Nephron progenitor cell (in vitro differentiated cells): ENCODE results near the gene MALL.
"Not testable (repeated sequence)": the region's sequence is repeated elsewhere in the genome, so short reads cannot be mapped to it uniquely, and the experiment has no call there.

Source experiments
- DNase-seq: peaks from one replicate; pipeline ENCODE4 v3.0.0; 2021
- H3K27ac Mint-ChIP-seq: 2 replicates; pipeline ENCODE4 v1.8.0; 2021; ENCODE audit warnings: mild to moderate bottlenecking, moderate library complexity, mixed read lengths
- H3K27me3 Mint-ChIP-seq: 2 replicates; pipeline ENCODE4 v1.8.0; 2021; ENCODE audit warnings: mild to moderate bottlenecking, low read depth, mixed read lengths; ENCODE audit not compliant: poor library complexity
- H3K36me3 Mint-ChIP-seq: 2 replicates; pipeline ENCODE4 v1.8.0; 2021; ENCODE audit warnings: low read depth, mixed read lengths
- H3K4me1 Mint-ChIP-seq: 2 replicates; pipeline ENCODE4 v1.8.0; 2021; ENCODE audit warnings: mixed read lengths
- H3K4me3 Mint-ChIP-seq: 2 replicates; pipeline ENCODE4 v1.8.0; 2021; ENCODE audit warnings: mild to moderate bottlenecking, moderate library complexity, mixed read lengths
- H3K9me3 Mint-ChIP-seq: 2 replicates; pipeline ENCODE4 v1.8.0; 2021; ENCODE audit warnings: mild to moderate bottlenecking, moderate library complexity, mixed read lengths
- TF ChIP-seq, protein P1 (sequence below): fragments of 200-600 bp; sonication (generic); IDR thresholded peaks from 2 replicates; pipeline ENCODE4 v1.5.0; 2021; ENCODE audit warnings: antibody characterized with exemption

The MALL gene

DNA sequence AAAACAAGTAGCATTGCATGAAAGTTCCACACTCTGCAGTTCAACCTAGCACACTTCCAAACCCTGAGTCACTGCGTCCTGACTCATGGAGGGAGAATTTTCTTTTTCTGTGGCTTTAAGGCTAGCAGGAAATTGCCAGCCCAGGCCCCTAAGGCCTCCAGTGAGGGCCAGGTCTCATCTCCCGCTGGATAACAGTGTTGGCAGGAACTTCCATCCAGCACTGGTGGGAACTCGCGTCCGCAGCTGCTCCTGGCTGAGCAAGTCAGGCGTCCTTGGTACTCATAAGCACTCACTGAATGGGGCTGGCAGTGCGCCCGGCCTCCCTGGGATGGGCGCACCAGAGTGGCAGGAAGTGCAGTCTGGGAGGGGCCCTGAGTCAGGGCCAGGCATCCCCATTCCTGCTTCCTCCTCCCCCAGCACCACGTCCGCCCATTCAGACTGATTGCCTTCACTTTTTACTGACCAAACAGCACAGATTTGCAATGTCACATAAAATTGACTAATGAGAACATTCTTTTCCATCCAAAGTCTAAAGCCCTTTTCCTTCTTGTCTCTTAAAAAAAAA lies 14.3 kb downstream of the MALL start:
- Mint-ChIP-seq H3K36me3 (no peaks in the 10 kb centered on the region), H3K27ac (no peak overlapping the region), H3K9me3 (peaks cover 8% of the 10 kb centered on the region), H3K4me3 (no peak overlapping the region), H3K27me3 (peaks cover 8% of the 10 kb centered on the region), H3K4me1 (peaks cover 69% of the 10 kb centered on the region)
- TF ChIP-seq, protein P1, sequence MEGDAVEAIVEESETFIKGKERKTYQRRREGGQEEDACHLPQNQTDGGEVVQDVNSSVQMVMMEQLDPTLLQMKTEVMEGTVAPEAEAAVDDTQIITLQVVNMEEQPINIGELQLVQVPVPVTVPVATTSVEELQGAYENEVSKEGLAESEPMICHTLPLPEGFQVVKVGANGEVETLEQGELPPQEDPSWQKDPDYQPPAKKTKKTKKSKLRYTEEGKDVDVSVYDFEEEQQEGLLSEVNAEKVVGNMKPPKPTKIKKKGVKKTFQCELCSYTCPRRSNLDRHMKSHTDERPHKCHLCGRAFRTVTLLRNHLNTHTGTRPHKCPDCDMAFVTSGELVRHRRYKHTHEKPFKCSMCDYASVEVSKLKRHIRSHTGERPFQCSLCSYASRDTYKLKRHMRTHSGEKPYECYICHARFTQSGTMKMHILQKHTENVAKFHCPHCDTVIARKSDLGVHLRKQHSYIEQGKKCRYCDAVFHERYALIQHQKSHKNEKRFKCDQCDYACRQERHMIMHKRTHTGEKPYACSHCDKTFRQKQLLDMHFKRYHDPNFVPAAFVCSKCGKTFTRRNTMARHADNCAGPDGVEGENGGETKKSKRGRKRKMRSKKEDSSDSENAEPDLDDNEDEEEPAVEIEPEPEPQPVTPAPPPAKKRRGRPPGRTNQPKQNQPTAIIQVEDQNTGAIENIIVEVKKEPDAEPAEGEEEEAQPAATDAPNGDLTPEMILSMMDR: no peak
- no peak for DNase-seq

DNA sequence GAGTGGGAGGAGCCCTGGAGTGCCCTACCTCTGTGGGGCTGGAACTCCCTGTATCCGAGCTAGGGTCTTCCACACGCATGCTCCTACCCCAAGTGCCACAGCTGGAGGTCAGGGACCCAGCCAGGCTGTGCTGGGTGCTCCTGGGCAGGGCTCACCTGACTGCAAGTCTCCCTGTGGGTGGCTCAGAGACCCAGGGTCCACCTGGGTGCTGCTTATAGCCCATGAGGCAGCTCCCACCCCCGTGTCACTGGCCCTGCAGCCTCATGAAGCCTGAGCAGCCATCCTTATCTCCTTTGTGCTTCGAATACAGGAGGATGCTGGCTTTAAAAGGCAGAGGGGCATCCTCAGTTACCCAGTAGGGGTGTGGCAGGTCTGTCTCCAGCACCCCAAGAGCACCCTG lies 14.7 kb downstream of the MALL start:
- H3K27ac Mint-ChIP-seq, H3K9me3 Mint-ChIP-seq, H3K27me3 Mint-ChIP-seq, H3K4me3 Mint-ChIP-seq, H3K36me3 Mint-ChIP-seq, DNase-seq: not testable (repeated sequence)
- H3K4me1 Mint-ChIP-seq: peaks cover 66% of the 10 kb centered on the region

DNA sequence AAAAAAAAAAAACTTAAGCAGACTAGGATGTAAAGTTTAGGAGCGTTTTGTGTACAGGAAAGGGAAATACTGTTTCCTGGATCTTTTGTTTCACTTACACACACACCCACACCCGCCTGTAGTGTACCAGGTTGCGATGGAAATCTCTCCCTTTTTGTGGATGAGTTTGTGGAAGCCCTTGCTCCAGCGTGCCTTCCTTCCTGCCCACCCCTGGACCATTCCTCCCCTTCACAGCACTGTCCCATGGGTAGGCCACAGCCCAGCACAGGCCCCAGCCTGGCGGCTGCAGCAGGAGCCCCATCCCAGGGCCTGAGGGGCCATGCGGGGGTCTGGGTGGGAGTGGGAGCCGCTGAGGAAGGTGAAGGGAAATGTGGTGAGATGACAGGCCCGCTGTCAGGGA lies 15.1 kb downstream of the MALL start:
- TF ChIP-seq, protein P1: no peak
- Mint-ChIP-seq H3K9me3 (peaks cover 7% of the 10 kb centered on the region), H3K4me1 (peaks cover 63% of the 10 kb centered on the region), H3K36me3 (no peaks in the 10 kb centered on the region), H3K4me3 (no peak overlapping the region), H3K27me3 (peaks cover 12% of the 10 kb centered on the region), H3K27ac (no peak overlapping the region)
- DNase-seq: no peak

DNA sequence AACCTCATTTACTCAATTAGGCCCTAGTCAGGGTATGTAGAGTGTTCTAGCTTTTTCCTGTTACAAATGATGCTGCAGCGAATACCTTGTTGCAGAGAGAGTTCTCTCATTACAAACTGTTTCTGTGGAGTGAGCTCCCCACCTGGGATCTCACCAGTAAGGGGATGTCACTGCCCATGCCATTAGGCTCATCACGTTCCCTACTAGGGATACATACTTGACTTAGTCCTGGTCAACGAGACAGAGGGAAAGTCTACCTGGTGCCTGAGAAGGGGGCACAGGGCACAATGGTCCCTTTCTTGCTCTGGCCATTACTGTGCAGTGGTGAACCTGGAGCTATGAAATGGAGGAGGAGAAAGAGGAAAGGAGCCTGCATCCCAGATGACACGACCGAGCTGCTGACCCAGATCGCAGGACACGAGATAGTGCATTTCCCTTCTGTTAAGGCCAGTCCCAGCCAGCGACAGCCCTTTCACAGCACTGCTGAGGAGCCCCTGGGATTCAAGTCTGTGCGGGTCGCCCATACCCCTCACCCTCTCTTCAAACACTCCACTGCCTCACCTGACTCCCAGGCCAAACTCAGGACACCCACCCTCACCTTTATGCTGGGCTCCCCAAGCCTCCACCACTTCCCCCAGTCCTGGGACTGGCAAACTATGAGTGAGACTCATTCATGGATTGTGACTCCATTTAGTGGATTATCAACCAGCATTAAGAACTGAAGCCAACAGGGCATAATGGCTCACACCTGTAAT lies 16.0 kb downstream of the MALL start:
- H3K9me3 Mint-ChIP-seq: peaks cover 7% of the 10 kb centered on the region
- no peak overlapping the region for H3K27ac Mint-ChIP-seq
- H3K36me3 Mint-ChIP-seq: no peaks in the 10 kb centered on the region
- peaks cover 57% of the 10 kb centered on the region for H3K4me1 Mint-ChIP-seq
- no peak for DNase-seq
- TF ChIP-seq, protein P1: no peak
- H3K4me3 Mint-ChIP-seq: no peak overlapping the region
- H3K27me3 Mint-ChIP-seq: peaks cover 13% of the 10 kb centered on the region

DNA sequence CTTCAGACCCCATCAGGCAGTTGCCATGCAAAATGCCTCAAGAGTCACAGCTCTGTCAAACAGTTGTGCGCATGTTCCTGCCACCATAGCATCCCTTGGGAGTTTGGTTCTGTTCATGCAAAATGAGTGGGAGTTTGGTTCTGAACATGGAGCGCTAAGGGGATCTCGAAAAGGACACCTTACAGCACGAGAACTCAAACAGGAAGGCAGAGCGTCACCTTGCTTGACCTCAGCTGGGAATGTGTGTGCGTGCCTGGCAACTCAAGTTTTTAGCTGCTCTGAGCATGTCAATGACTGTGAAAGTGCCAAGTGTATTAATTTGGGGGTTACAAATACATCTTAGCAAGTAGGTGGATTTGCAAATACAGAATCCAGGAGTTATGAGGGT lies 16.6 kb downstream of the MALL start:
- TF ChIP-seq, protein P1: no peak
- Mint-ChIP-seq H3K27ac (no peak overlapping the region), H3K4me1 (peaks cover 51% of the 10 kb centered on the region), H3K9me3 (peaks cover under 1% of the 10 kb centered on the region), H3K36me3 (no peaks in the 10 kb centered on the region), H3K27me3 (peaks cover 13% of the 10 kb centered on the region), H3K4me3 (no peak overlapping the region)
- DNase-seq: no peak

DNA sequence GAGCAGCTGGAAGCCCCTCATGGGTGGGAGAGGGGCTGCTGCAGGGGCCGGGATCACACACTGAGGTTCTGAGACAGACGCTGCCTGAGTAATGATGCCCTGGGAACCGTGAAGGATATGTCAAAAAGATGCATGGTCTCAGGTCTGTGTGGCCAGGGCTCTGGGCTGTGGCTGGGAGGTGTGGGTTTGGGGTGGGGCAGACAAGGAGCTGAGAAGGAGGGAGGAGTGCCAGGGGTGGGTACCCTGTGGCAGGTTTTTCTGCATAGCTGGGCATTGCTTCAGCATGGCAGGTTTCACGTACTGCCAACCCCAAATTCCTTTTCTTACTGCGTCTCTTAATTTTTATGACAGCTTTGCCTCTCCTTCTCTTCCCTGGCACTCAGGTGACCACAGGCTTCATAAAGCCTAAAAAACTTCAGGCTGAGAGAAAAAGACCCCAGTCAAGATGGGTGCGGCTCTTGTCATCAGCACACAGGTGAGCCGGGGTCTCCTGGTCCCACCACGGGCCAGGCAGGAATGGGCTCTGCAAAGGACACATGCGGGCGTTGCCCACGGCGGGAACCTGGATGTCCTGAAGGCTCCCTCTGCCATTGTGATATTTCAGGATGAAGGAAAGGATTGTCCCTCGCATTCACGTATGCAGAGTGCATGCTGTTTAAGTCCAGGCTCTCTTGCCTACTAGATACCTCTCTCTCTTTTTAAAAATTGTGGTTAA lies 18.0 kb downstream of the MALL start:
- H3K4me3 Mint-ChIP-seq: no peak overlapping the region
- peaks cover 43% of the 10 kb centered on the region for H3K4me1 Mint-ChIP-seq
- peaks cover 13% of the 10 kb centered on the region for H3K27me3 Mint-ChIP-seq
- TF ChIP-seq, protein P1: no peak
- DNase-seq: no peak
- H3K27ac Mint-ChIP-seq: no peak overlapping the region
- no peaks in the 10 kb centered on the region for H3K9me3 Mint-ChIP-seq
- no peaks in the 10 kb centered on the region for H3K36me3 Mint-ChIP-seq
